ENCODE data around the gene FAM131A. TPM values are rescaled to one million over a fixed set of nuclear protein-coding genes. Genes with fewer than 3 reads are reported as not detected.

FAM131A gene
- total RNA-seq, 1 experiment from 2014 or later = 14.4 TPM

DNA sequence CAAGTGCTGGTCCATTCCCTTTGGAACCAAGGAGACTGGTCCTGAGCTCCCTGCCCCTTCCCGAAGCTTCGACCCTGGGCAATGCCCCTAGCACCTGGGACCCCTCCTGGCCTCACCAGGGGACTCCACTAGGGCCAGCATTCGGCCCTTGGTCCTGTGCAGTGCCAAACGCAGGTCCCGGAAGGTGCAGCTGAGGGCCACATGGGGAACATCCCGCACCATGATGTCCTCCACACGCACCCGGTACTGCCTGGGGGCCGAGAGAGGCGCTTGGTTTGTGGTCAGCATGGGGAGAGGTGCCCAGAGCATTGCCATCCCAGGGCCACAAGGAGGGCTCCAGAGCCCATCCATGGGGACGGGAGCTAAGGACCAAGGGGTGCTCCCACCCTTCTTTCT, 16.1 kb downstream of the FAM131A start:
- Histone ChIP-seq H4K20me1 (ENCODE audit: control insufficient read depth, insufficient read depth, insufficient read length) (no peaks in the 10 kb centered on the region), H3K79me1 (ENCODE audit: insufficient read depth, low read depth, low read length, poor library complexity, severe bottlenecking) (no peaks in the 10 kb centered on the region), H2BK5ac (ENCODE audit: insufficient read length, low read length) (no peak overlapping the region), H2AK5ac (ENCODE audit: insufficient read length, low read length) (no peak overlapping the region), H3K9me3 (ENCODE audit: control insufficient read depth, low read depth, low read length) (no peaks in the 10 kb centered on the region), H3K4me2 (ENCODE audit: insufficient read depth, insufficient read length, low read length) (no peak overlapping the region), H3K4ac (ENCODE audit: low read depth, low read length) (no peak overlapping the region), H3K79me2 (ENCODE audit: insufficient read depth, low read length) (no peaks in the 10 kb centered on the region), H3K56ac (ENCODE audit: insufficient read length, low read depth, low read length) (no peak overlapping the region), H3K23me2 (ENCODE audit: insufficient read length, low read depth, low read length, poor library complexity, severe bottlenecking) (no peaks in the 10 kb centered on the region), H2AFZ (ENCODE audit: low read length) (no peak overlapping the region), H2BK15ac (ENCODE audit: low read depth, low read length) (no peak overlapping the region), H3K9ac (ENCODE audit: extremely low read depth, insufficient read length, low read length) (no peak overlapping the region), H4K8ac (replicated peaks; ENCODE audit: insufficient read length, low read depth, low read length) (no peak overlapping the region), H4K5ac (ENCODE audit: insufficient read length, low read depth, low read length) (no peak overlapping the region), H3K4me1 (ENCODE audit: insufficient read depth, low read length) (no peaks in the 10 kb centered on the region), H3K14ac (ENCODE audit: insufficient read depth, low read length) (no peak overlapping the region), H3T11ph (ENCODE audit: low read length) (no peak overlapping the region), H2BK120ac (ENCODE audit: low read depth, low read length, poor library complexity, severe bottlenecking) (no peak overlapping the region), H3K27ac (ENCODE audit: insufficient read length, low read depth, low read length) (no peak overlapping the region), H3K23ac (ENCODE audit: insufficient read length, low read depth, low read length) (no peak overlapping the region), H2BK12ac (ENCODE audit: insufficient read length, low read depth, low read length) (no peak overlapping the region), H3K18ac (ENCODE audit: insufficient read length, low read depth, low read length) (no peak overlapping the region), H2BK20ac (ENCODE audit: low read depth, low read length, poor library complexity, severe bottlenecking) (no peak overlapping the region), H3K27me3 (ENCODE audit: insufficient read depth, low read length) (no peaks in the 10 kb centered on the region), H4K91ac (ENCODE audit: insufficient read length, low read depth, low read length) (no peak overlapping the region)
- TF ChIP-seq, protein P1, sequence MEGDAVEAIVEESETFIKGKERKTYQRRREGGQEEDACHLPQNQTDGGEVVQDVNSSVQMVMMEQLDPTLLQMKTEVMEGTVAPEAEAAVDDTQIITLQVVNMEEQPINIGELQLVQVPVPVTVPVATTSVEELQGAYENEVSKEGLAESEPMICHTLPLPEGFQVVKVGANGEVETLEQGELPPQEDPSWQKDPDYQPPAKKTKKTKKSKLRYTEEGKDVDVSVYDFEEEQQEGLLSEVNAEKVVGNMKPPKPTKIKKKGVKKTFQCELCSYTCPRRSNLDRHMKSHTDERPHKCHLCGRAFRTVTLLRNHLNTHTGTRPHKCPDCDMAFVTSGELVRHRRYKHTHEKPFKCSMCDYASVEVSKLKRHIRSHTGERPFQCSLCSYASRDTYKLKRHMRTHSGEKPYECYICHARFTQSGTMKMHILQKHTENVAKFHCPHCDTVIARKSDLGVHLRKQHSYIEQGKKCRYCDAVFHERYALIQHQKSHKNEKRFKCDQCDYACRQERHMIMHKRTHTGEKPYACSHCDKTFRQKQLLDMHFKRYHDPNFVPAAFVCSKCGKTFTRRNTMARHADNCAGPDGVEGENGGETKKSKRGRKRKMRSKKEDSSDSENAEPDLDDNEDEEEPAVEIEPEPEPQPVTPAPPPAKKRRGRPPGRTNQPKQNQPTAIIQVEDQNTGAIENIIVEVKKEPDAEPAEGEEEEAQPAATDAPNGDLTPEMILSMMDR (conservative IDR thresholded peaks at IDR 0.05) = no peak
- H3K9me3 Mint-ChIP-seq = no peaks in the 10 kb centered on the region; a peak in 1 of 5 replicates
- no peak overlapping the region for H3K27ac Mint-ChIP-seq
- H3K4me3 Mint-ChIP-seq = no peak overlapping the region
- H3K4me1 Mint-ChIP-seq = peaks cover 7 to 16% of the 10 kb centered on the region in 2 experiments
- DNase-seq = no peak
- WGBS (ENCODE audit: extremely low coverage, insufficient read length, low lambda C conversion rate) = no CpG with 5 or more reads among the region's 11 CpGs
- no peaks in the 10 kb centered on the region; the same call in 1 of the 2 replicates for H3K27me3 Mint-ChIP-seq (ENCODE audit: low read depth)
- peaks cover 22 to 57% (median 52%) of the 10 kb centered on the region in 3 experiments; a peak in 6 of 7 replicates for H3K36me3 Mint-ChIP-seq (ENCODE audit: insufficient read depth in 1 of 3, low read depth in 3 of 3)

Data from H9 (cell line).